Common myeloid progenitor, CD34-positive (primary cell): ENCODE measurements around the gene PLCG1.

ENCODE experiments used
- CTCF ChIA-PET: fragments of 350-600 bp; sonication (Branson Sonifier 250); formaldehyde crosslinking; loops from one replicate; lab custom pipeline; 2021; ENCODE audit warnings: antibody characterized with exemption; lab: Charles Lee
- POLR2A ChIA-PET: fragments of 350-600 bp; sonication (Branson Sonifier 250); formaldehyde crosslinking; loops from one replicate; lab custom pipeline; 2021; ENCODE audit warnings: antibody characterized with exemption; lab: Charles Lee
- DNase-seq, 3 donors: peaks; one replicate each; pipeline versions ENCODE4 v3.0.0 to v3.0.0-alpha.2; 2013
- H3K27ac ChIP-seq, 2 experiments: 1 replicate in 1 of 2; 2 replicates in 1 of 2; pipeline ENCODE4 v1.7.0; 2013; ENCODE audit warnings: inconsistent platforms in 2 of 2, low read length in 2 of 2, mild to moderate bottlenecking in 2 of 2, low read depth in 1 of 2, moderate library complexity in 1 of 2; ENCODE audit not compliant: severe bottlenecking in 2 of 2, insufficient read depth in 1 of 2, poor library complexity in 1 of 2
- H3K27me3 ChIP-seq, 5 experiments: replicated peaks in 2 of 5; 1 replicate in 3 of 5; 2 replicates in 2 of 5; pipeline versions ENCODE4 v1.6.1 to v1.7.0; 2013; ENCODE audit warnings: low read length in 4 of 5, mild to moderate bottlenecking in 2 of 5, moderate library complexity in 2 of 5, inconsistent platforms in 1 of 5; ENCODE audit not compliant: insufficient read depth in 5 of 5, control insufficient read depth in 4 of 5
- H3K36me3 ChIP-seq, 4 experiments: 1 replicate in 2 of 4; 2 replicates in 2 of 4; pipeline versions ENCODE4 v1.6.1 to v1.7.0; 2013; ENCODE audit warnings: low read length in 3 of 4, control low read depth in 1 of 4, mild to moderate bottlenecking in 1 of 4; ENCODE audit not compliant: control insufficient read depth in 4 of 4, insufficient read depth in 4 of 4
- H3K4me1 ChIP-seq, 4 experiments: 1 replicate in 3 of 4; 2 replicates in 1 of 4; pipeline versions ENCODE4 v1.6.1 to v1.7.1; 2013; ENCODE audit warnings: low read length in 3 of 4, mild to moderate bottlenecking in 3 of 4, control low read depth in 1 of 4, inconsistent platforms in 1 of 4, moderate library complexity in 1 of 4; ENCODE audit not compliant: control insufficient read depth in 4 of 4, insufficient read depth in 4 of 4; ENCODE audit errors: control extremely low read depth in 1 of 4
- H3K4me3 ChIP-seq, 7 experiments: 1 replicate in 4 of 7; 2 replicates in 3 of 7; pipeline versions ENCODE4 v1.5.1 to v1.7.0; 2013; ENCODE audit warnings: mild to moderate bottlenecking in 7 of 7, low read length in 6 of 7, moderate library complexity in 6 of 7, inconsistent platforms in 2 of 7, low read depth in 2 of 7, control low read depth in 1 of 7; ENCODE audit not compliant: insufficient read depth in 4 of 7, control insufficient read depth in 1 of 7; ENCODE audit errors: extremely low read depth in 1 of 7
- H3K9me3 ChIP-seq, 5 experiments: 1 replicate in 4 of 5; 2 replicates in 1 of 5; pipeline versions ENCODE4 v1.6.1 to v1.7.1; 2013; ENCODE audit warnings: low read length in 4 of 5, mild to moderate bottlenecking in 2 of 5, inconsistent platforms in 1 of 5, low read depth in 1 of 5, moderate library complexity in 1 of 5; ENCODE audit not compliant: control insufficient read depth in 4 of 5, insufficient read depth in 2 of 5; ENCODE audit errors: control extremely low read depth in 1 of 5
- WGBS: methylation state at CpG from one replicate; pipeline ENCODE4 v1.1.5; 2013; ENCODE audit not compliant: insufficient coverage; 5-methylcytosine and 5-hydroxymethylcytosine counted together

PLCG1 gene

GRCh38 chr20:41218466-41218865 is 81.1 kb downstream of the PLCG1 start:
- Histone ChIP-seq H3K36me3 (no peaks in the 10 kb centered on the region), H3K27ac (no peak overlapping the region), H3K27me3 (no peaks in the 10 kb centered on the region), H3K9me3 (no peaks in the 10 kb centered on the region), H3K4me3 (no peak overlapping the region), H3K4me1 (no peaks in the 10 kb centered on the region)
- no peak for DNase-seq
- 100% methylated on average over 1 of the region's 2 CpGs for WGBS
- ChIA-PET POLR2A (no interaction called here), CTCF (interaction anchor here (1.2 to 1.4 kb wide), 2 partner anchors 14 to 46 kb away, joined by 5 read pairs; no protein-coding TSS in a partner anchor)

- ChIA-PET CTCF (interaction anchor here (1.4 kb wide), 1 partner anchor 13 kb away, joined by 5 read pairs; no protein-coding TSS in a partner anchor), POLR2A (interaction anchor here (0.6 kb wide), 1 partner anchor 23 kb away, joined by 3 read pairs; no protein-coding TSS in a partner anchor)
- WGBS: 91% methylated on average over 1 of the region's 2 CpGs
- no peak overlapping the region for H3K27ac ChIP-seq
- H3K4me1 ChIP-seq: peaks cover 0 to 11% (median 2%) of the 10 kb centered on the region in 4 experiments
- H3K9me3 ChIP-seq: no peaks in the 10 kb centered on the region
- H3K36me3 ChIP-seq: no peaks in the 10 kb centered on the region
- H3K27me3 ChIP-seq: no peaks in the 10 kb centered on the region
- no peak overlapping the region for H3K4me3 ChIP-seq
- no peak for DNase-seq
These were observed 82.5 kb downstream of the PLCG1 start for GRCh38 chr20:41219824-41220223.

GRCh38 chr20:41221614-41222218 is 84.4 kb downstream of the PLCG1 start:
- Histone ChIP-seq H3K9me3 (no peaks in the 10 kb centered on the region), H3K36me3 (no peaks in the 10 kb centered on the region), H3K4me1 (peaks cover 0 to 13% (median 6%) of the 10 kb centered on the region in 4 experiments), H3K4me3 (no peak overlapping the region), H3K27ac (no peak overlapping the region), H3K27me3 (no peaks in the 10 kb centered on the region)
- CTCF ChIA-PET: interaction anchor here (1.1 kb wide), 1 partner anchor 46 kb away, joined by 4 read pairs; no protein-coding TSS in a partner anchor
- 88% methylated on average over 5 of the region's 5 CpGs for WGBS
- POLR2A ChIA-PET: no interaction called here
- DNase-seq: no peak

GRCh38 chr20:41222296-41222695 is 85.0 kb downstream of the PLCG1 start:
- CTCF ChIA-PET: interaction anchor here (1.1 to 1.7 kb wide), 2 partner anchors 19 to 47 kb away, joined by 4 read pairs; no protein-coding TSS in a partner anchor
- peaks cover 0 to 13% (median 6%) of the 10 kb centered on the region in 4 experiments for H3K4me1 ChIP-seq
- no peaks in the 10 kb centered on the region for H3K9me3 ChIP-seq
- no CpG with 5 or more reads among the region's 1 CpG for WGBS
- H3K27ac ChIP-seq: no peak overlapping the region
- POLR2A ChIA-PET: no interaction called here
- no peaks in the 10 kb centered on the region for H3K36me3 ChIP-seq
- no peaks in the 10 kb centered on the region for H3K27me3 ChIP-seq
- no peak for DNase-seq
- H3K4me3 ChIP-seq: no peak overlapping the region

GRCh38 chr20:41222703-41223102 is 85.4 kb downstream of the PLCG1 start:
- CTCF ChIA-PET: interaction anchor here (1.1 to 3.1 kb wide), 5 partner anchors 10 to 116 kb away, joined by 4 to 12 read pairs (median 5); no protein-coding TSS in a partner anchor

GRCh38 chr20:41223112-41223511 is 85.8 kb downstream of the PLCG1 start:
- Histone ChIP-seq H3K36me3 (no peaks in the 10 kb centered on the region), H3K4me1 (peaks cover 0 to 16% (median 6%) of the 10 kb centered on the region in 4 experiments), H3K9me3 (no peaks in the 10 kb centered on the region), H3K27ac (no peak overlapping the region), H3K27me3 (no peaks in the 10 kb centered on the region), H3K4me3 (no peak overlapping the region)
- no peak for DNase-seq
- ChIA-PET POLR2A (no interaction called here), CTCF (interaction anchor here (1.2 to 3.1 kb wide), 7 partner anchors 10 to 188 kb away, joined by 3 to 12 read pairs (median 5); no protein-coding TSS in a partner anchor)

More at GRCh38 chr20:41222703-41223102, 85.4 kb downstream of the PLCG1 start:
- no peak overlapping the region for H3K27ac ChIP-seq
- H3K4me1 ChIP-seq: peaks cover 0 to 13% (median 6%) of the 10 kb centered on the region in 4 experiments
- POLR2A ChIA-PET: no interaction called here
- DNase-seq: no peak
- H3K9me3 ChIP-seq: no peaks in the 10 kb centered on the region
- H3K27me3 ChIP-seq: no peaks in the 10 kb centered on the region
- no peak overlapping the region for H3K4me3 ChIP-seq
- no peaks in the 10 kb centered on the region for H3K36me3 ChIP-seq

GRCh38 chr20:41224281-41224680 is 86.9 kb downstream of the PLCG1 start:
- CTCF ChIA-PET: interaction anchor here (1.1 to 3.1 kb wide), 9 partner anchors 11 to 187 kb away, joined by 3 to 12 read pairs (median 4); no protein-coding TSS in a partner anchor
- peaks cover 0 to 16% (median 6%) of the 10 kb centered on the region in 4 experiments for H3K4me1 ChIP-seq
- H3K9me3 ChIP-seq: no peaks in the 10 kb centered on the region
- POLR2A ChIA-PET: no interaction called here
- no peak overlapping the region for H3K27ac ChIP-seq
- H3K36me3 ChIP-seq: no peaks in the 10 kb centered on the region
- no peak overlapping the region for H3K4me3 ChIP-seq
- H3K27me3 ChIP-seq: no peaks in the 10 kb centered on the region
- peak in 2 of 3 donors; percentile 38 to 62 for DNase-seq
- 67% methylated on average over 1 of the region's 1 CpG for WGBS
